Gastroesophageal sphincter (tissue), 3 donors: Measurements from ENCODE around the gene SCGB2B2.

Source experiments
- CTCF ChIP-seq, 4 experiments: fragments of 200-600 bp in 2 of 4; fragments of 450-650 bp in 2 of 4; sonication (generic) in 1 of 4; IDR thresholded peaks; one replicate each; pipeline ENCODE4 v1.5.1; 2017 to 2019; ENCODE audit warnings: antibody characterized with exemption in 4 of 4, mild to moderate bottlenecking in 2 of 4, moderate library complexity in 2 of 4
- POLR2AphosphoS5 ChIP-seq: sonication (generic); formaldehyde crosslinking; IDR thresholded peaks from one replicate; pipeline ENCODE4 v1.6.1; 2017; ENCODE audit warnings: antibody characterized with exemption

DNA sequence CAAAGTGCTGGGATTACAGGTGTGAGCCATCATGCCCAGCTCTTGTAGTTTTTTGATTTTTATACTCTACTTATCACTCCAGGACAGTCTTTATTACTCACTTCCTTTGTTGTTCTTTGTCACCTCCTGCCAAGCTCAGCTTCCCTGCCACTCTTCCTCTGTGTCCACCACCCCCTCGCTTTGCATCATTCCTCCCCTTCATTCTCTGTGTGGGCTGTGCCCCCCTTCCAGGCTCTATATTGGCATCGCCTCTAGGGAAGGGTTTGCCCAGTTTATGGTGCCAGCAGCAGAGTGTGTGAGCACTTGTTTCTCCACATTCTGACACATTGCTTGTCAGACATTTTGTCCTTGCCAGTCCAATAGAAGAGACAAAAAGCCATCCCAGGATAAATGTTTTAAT, 15.6 kb upstream of the SCGB2B2 start:
- TF ChIP-seq CTCF (IDR thresholded peaks at IDR 0.05) (no peak), POLR2AphosphoS5 (no peak)
